ENCODE measurements around the gene TRMT61A. TPM values are rescaled to one million over a fixed set of nuclear protein-coding genes. Genes with fewer than 3 reads are reported as not detected.

Gene TRMT61A
- total and polyA plus RNA-seq, 2 of the 13 experiments (the other 11 are each of a cell fraction or from before 2014, with no cell fraction given): 6.5 to 13.6 TPM

DNA sequence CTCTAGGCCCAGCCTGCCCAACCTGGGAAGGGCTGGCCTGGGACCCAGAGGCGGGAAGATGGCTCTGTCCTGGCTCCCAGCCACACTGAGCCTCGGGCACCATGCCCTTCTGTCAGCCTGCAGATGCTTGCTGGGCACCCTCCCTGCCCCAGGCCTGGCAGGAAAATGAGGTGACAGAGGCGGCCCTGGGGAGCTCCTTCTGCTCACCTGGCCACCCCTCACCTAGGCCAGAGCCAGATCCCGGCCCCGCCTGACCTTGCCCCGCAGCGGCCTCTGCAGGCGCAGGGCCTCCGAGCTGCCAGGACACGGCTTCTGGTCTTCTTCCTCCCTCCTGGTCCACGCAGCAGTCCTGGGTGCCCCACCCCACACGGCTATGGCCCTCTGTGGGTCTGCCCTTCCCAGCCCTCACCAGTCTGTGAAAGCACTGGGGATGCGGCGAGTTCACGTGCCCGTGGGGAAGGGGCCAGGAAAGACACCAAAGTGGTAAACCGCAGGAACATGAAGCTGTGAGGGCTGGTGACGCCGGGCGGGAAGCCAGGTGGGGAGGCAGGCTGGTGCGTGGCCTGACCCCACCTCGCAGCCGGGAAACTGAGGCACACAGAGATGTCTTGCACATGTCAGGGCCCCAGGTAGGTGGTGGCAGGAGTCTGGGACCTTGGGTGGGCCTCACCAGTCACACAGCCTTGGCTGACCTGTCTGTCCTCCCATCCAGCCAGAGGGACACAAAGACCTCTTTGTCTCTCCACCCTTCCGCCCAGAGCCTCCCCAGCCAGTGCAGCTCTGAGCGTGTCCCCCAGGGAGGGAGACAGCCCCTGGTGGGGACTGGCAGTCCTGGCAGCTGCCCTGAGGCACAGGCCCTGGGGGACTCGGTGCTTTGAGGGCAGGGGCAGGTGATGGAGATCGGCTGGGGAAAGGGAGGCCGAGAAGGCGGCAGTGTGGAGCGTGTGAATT is 20.6 kb downstream of the TRMT61A start (continued):
- TF ChIP-seq, protein P1, sequence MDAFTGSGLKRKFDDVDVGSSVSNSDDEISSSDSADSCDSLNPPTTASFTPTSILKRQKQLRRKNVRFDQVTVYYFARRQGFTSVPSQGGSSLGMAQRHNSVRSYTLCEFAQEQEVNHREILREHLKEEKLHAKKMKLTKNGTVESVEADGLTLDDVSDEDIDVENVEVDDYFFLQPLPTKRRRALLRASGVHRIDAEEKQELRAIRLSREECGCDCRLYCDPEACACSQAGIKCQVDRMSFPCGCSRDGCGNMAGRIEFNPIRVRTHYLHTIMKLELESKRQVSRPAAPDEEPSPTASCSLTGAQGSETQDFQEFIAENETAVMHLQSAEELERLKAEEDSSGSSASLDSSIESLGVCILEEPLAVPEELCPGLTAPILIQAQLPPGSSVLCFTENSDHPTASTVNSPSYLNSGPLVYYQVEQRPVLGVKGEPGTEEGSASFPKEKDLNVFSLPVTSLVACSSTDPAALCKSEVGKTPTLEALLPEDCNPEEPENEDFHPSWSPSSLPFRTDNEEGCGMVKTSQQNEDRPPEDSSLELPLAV (CRISPR knock-in tag; conservative IDR thresholded peaks at IDR 0.05; ENCODE audit: low read depth): no peak

DNA sequence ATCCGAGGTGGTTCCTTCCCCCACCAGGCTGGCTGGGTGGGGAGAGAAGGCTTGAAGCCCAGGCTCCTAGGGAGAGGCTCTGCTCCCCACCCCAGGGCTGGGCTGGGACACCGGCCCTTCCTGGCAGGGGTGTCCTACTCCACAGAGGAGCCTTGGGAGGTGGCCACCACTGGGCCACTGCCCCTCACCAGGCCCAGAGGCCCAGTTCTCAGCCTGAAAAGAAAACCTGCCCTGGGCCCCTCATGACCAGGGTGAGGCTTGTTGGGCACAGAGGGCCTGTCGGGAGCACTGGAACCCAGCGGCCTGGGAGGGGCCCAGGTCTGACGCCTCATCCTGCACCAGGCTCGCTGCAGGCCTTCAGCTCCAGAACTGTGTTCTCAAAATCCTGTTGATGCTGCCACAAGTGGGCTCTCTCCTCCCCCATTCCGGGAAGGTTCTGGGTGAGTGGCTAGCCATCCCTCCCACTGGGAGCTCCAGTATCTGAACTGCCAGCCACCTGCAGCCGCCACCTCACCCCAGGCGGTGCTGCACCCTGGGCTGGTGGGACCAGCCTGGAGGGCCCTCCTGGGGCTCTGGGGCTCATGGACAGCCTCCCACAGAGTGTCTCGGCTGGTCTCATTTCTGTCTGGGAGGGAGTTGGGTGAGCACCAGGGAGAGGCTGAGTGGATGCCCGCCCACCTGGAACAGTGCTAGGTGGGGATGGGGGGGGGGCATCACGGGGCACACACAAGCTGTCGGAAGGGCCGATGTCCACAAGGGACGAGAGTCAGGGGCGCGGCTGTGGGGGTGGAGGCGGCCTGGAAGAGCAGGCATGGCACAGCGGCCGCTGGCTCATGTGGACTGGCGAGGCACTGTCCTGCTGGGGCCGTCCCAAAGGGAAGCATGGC is 21.7 kb downstream of the TRMT61A start:
- DNase-seq (ENCODE audit: low spot score): no peak
- no TSS peak for BruUV-seq (replicated peaks)
- in situ Hi-C loops (cut with HindIII; ENCODE audit: extremely low pct_ligation_motif_present, low pct_unique_long_range_greater_than_20kb): no loop called here

More for the DNA sequence above, 21.7 kb downstream of the TRMT61A start:
- ChIA-PET POLR2A (interaction anchor here (1.0 to 3.0 kb wide), 5 partner anchors 9 to 28 kb away, joined by 3 to 21 read pairs (median 6); partner anchors contain the start of genes BAG5, CKB and TRMT61A), CTCF (ENCODE audit: low intra/inter-chr PET ratio, low total read pairs) (interaction anchor here (1.1 to 1.6 kb wide), 2 partner anchors 32 to 51 kb away, joined by 6 read pairs; no protein-coding TSS in a partner anchor)
- peaks cover 21% of the 10 kb centered on the region for H3K4me1 ChIP-seq (ENCODE audit: insufficient read depth, low read length)
- peak overlapping the region; percentile 37 for H3K9ac ChIP-seq (ENCODE audit: insufficient read depth, low read depth, low read length)
- intact Hi-C loops (cut with micrococcal nuclease; ENCODE audit: unreplicated experiment): no loop called here
- 64% methylated on average over 7 of the region's 22 CpGs for WGBS (ENCODE audit: low lambda C conversion rate)
- ATAC-seq (0 out of 3 replicates have a peak, but pooled peaks have one; percentile 2), FAIRE-seq (no peak)
- H3K4me2 ChIP-seq (ENCODE audit: low read depth, low read length): peak overlapping the region; percentile 85; the same call in 1 of the 2 replicates
- no peaks in the 10 kb centered on the region for H3K79me2 ChIP-seq (ENCODE audit: insufficient read depth, low read length)
- peak overlapping the region in 1 of 3 experiments; percentile 11; a peak in 1 of 6 replicates for H3K4me3 ChIP-seq (replicated peaks in 1 of 3; ENCODE audit: insufficient read depth in 1 of 3, low read depth in 2 of 3, low read length in 3 of 3)
- TF ChIP-seq ZNF556 (CRISPR knock-in tag; IDR thresholded peaks at IDR 0.05; ENCODE audit: borderline replicate concordance) (no peak), ZBTB38 (CRISPR knock-in tag; IDR thresholded peaks at IDR 0.05) (0 out of 2 replicates have a peak, but pooled peaks have one; percentile 2)
- no peak overlapping the region for H2AFZ ChIP-seq (ENCODE audit: low read length)
- H3K36me3 ChIP-seq (replicated peaks in 1 of 2; ENCODE audit: control insufficient read depth in 1 of 2, insufficient read depth in 2 of 2, low read length in 2 of 2): no peaks in the 10 kb centered on the region
- H3K9me3 ChIP-seq (ENCODE audit: low read length): no peaks in the 10 kb centered on the region
- H3K27me3 ChIP-seq (ENCODE audit: control insufficient read depth in 1 of 2, insufficient read depth in 2 of 2, low read length in 2 of 2): no peaks in the 10 kb centered on the region
- no peaks in the 10 kb centered on the region for H4K20me1 ChIP-seq (ENCODE audit: insufficient read depth, low read length)
- no peak overlapping the region for H3K27ac ChIP-seq (ENCODE audit: extremely low read length, insufficient read depth, low read length)
